Measurements from ENCODE around the gene KLK4.

KLK4 gene

GRCh38 chr19:50893047-50893736, 18.0 kb downstream of the KLK4 start:
- Histone ChIP-seq H3K9me2 (replicated peaks; ENCODE audit: insufficient read depth, low read length) (no peaks in the 10 kb centered on the region), H3K36me3 (replicated peaks; ENCODE audit: insufficient read depth, low read length) (no peaks in the 10 kb centered on the region), H3K4me3 (ENCODE audit: low read length) (no peak overlapping the region), H4K20me1 (ENCODE audit: insufficient read depth, low read length) (no peaks in the 10 kb centered on the region), H3K9me3 (replicated peaks; ENCODE audit: insufficient read depth, low read length) (no peaks in the 10 kb centered on the region), H3K79me2 (ENCODE audit: low read length) (no peaks in the 10 kb centered on the region), H3K27me3 (replicated peaks; ENCODE audit: insufficient read depth, low read length) (peaks cover 16% of the 10 kb centered on the region), H3F3A (ENCODE audit: insufficient read depth, low read length) (no peaks in the 10 kb centered on the region), H3K27ac (ENCODE audit: low read length) (no peak overlapping the region), H3K9ac (ENCODE audit: low read length) (no peak overlapping the region), H3K4me2 (ENCODE audit: low read depth, low read length) (no peak overlapping the region), H3K4me1 (ENCODE audit: low read length) (no peaks in the 10 kb centered on the region), H2AFZ (ENCODE audit: low read length) (no peak overlapping the region)
- DNase-seq, result peak; percentile 20
- TF ChIP-seq CTCF (IDR thresholded peaks at IDR 0.05; ENCODE audit: low read length) (peak; percentile 29), EZH2phosphoT487 (IDR thresholded peaks at IDR 0.05; ENCODE audit: low read length) (no peak)

- H3K4me2 ChIP-seq (ENCODE audit: low read depth, low read length), result no peak overlapping the region
- no peaks in the 10 kb centered on the region for H3K9me2 ChIP-seq (replicated peaks; ENCODE audit: insufficient read depth, low read length)
- H3K27me3 ChIP-seq (replicated peaks; ENCODE audit: insufficient read depth, low read length), result peaks cover 27% of the 10 kb centered on the region
- H3K36me3 ChIP-seq (replicated peaks; ENCODE audit: insufficient read depth, low read length), result no peaks in the 10 kb centered on the region
- H2AFZ ChIP-seq (ENCODE audit: low read length), result no peak overlapping the region
- no peak overlapping the region for H3K9ac ChIP-seq (ENCODE audit: low read length)
- H3K4me3 ChIP-seq (ENCODE audit: low read length), result no peak overlapping the region
- H3F3A ChIP-seq (ENCODE audit: insufficient read depth, low read length), result no peaks in the 10 kb centered on the region
- no peak overlapping the region for H3K27ac ChIP-seq (ENCODE audit: low read length)
- TF ChIP-seq EZH2phosphoT487 (IDR thresholded peaks at IDR 0.05; ENCODE audit: low read length) (no peak), EZH2 (optimal IDR thresholded peaks at IDR 0.05; ENCODE audit: low read depth, low read length) (no peak), CTCF (IDR thresholded peaks at IDR 0.05; ENCODE audit: low read length) (no peak)
- no peaks in the 10 kb centered on the region for H3K79me2 ChIP-seq (ENCODE audit: low read length)
- H3K9me3 ChIP-seq (replicated peaks; ENCODE audit: insufficient read depth, low read length), result no peaks in the 10 kb centered on the region
- no peak for DNase-seq
- H3K4me1 ChIP-seq (ENCODE audit: low read length), result no peaks in the 10 kb centered on the region
- no peaks in the 10 kb centered on the region for H4K20me1 ChIP-seq (ENCODE audit: insufficient read depth, low read length)
Measured at GRCh38 chr19:50891253-50891625, 20.0 kb downstream of the KLK4 start.

- no peak overlapping the region for H2AFZ ChIP-seq (ENCODE audit: low read length)
- no peaks in the 10 kb centered on the region for H3K79me2 ChIP-seq (ENCODE audit: low read length)
- no peak overlapping the region for H3K4me2 ChIP-seq (ENCODE audit: low read depth, low read length)
- no peak overlapping the region for H3K27ac ChIP-seq (ENCODE audit: low read length)
- TF ChIP-seq EZH2phosphoT487 (IDR thresholded peaks at IDR 0.05; ENCODE audit: low read length), result no peak
- H3K36me3 ChIP-seq (replicated peaks; ENCODE audit: insufficient read depth, low read length), result no peaks in the 10 kb centered on the region
- H3K4me3 ChIP-seq (ENCODE audit: low read length), result no peak overlapping the region
- DNase-seq, result no peak
- peaks cover 31% of the 10 kb centered on the region for H3K27me3 ChIP-seq (replicated peaks; ENCODE audit: insufficient read depth, low read length)
- no peaks in the 10 kb centered on the region for H4K20me1 ChIP-seq (ENCODE audit: insufficient read depth, low read length)
- no peak overlapping the region for H3K9ac ChIP-seq (ENCODE audit: low read length)
- no peaks in the 10 kb centered on the region for H3K4me1 ChIP-seq (ENCODE audit: low read length)
- H3K9me2 ChIP-seq (replicated peaks; ENCODE audit: insufficient read depth, low read length), result no peaks in the 10 kb centered on the region
- no peaks in the 10 kb centered on the region for H3K9me3 ChIP-seq (replicated peaks; ENCODE audit: insufficient read depth, low read length)
- no peaks in the 10 kb centered on the region for H3F3A ChIP-seq (ENCODE audit: insufficient read depth, low read length)
Measured at GRCh38 chr19:50890422-50891252, 20.6 kb downstream of the KLK4 start.

GRCh38 chr19:50889638-50890037, 21.6 kb downstream of the KLK4 start:
- H3K9me2 ChIP-seq (replicated peaks; ENCODE audit: insufficient read depth, low read length), result no peaks in the 10 kb centered on the region
- H3K4me1 ChIP-seq (ENCODE audit: low read length), result no peaks in the 10 kb centered on the region
- no peaks in the 10 kb centered on the region for H3F3A ChIP-seq (ENCODE audit: insufficient read depth, low read length)
- H3K79me2 ChIP-seq (ENCODE audit: low read length), result no peaks in the 10 kb centered on the region
- DNase-seq, result no peak
- H3K9me3 ChIP-seq (replicated peaks; ENCODE audit: insufficient read depth, low read length), result no peaks in the 10 kb centered on the region
- H2AFZ ChIP-seq (ENCODE audit: low read length), result no peak overlapping the region
- no peak overlapping the region for H3K4me2 ChIP-seq (ENCODE audit: low read depth, low read length)
- no peak overlapping the region for H3K4me3 ChIP-seq (ENCODE audit: low read length)
- no peaks in the 10 kb centered on the region for H4K20me1 ChIP-seq (ENCODE audit: insufficient read depth, low read length)
- H3K27ac ChIP-seq (ENCODE audit: low read length), result no peak overlapping the region
- H3K9ac ChIP-seq (ENCODE audit: low read length), result no peak overlapping the region
- H3K27me3 ChIP-seq (replicated peaks; ENCODE audit: insufficient read depth, low read length), result peaks cover 32% of the 10 kb centered on the region
- TF ChIP-seq EZH2phosphoT487 (IDR thresholded peaks at IDR 0.05; ENCODE audit: low read length) (no peak), CTCF (IDR thresholded peaks at IDR 0.05; ENCODE audit: low read length) (no peak), EZH2 (optimal IDR thresholded peaks at IDR 0.05; ENCODE audit: low read depth, low read length) (no peak)
- no peaks in the 10 kb centered on the region for H3K36me3 ChIP-seq (replicated peaks; ENCODE audit: insufficient read depth, low read length)

Measured in MM.1S (cell line).